HG02588 (cell line): ENCODE measurements around the gene SLC13A2.
A peak's percentile ranks its signal among the peaks of the same experiment; 100 is the strongest.
"Not testable (repeated sequence)": the region's sequence is repeated elsewhere in the genome, so short reads cannot be mapped to it uniquely, and the experiment has no call there.

Experiments used
- ATAC-seq: cut with Tn5 transposase; IDR thresholded peaks from one replicate; pipeline ENCODE4 v1.9.1; 2021; ENCODE audit warnings: mild to moderate bottlenecking, moderate library complexity; ENCODE audit not compliant: unreplicated experiment

SLC13A2 gene, protein sequence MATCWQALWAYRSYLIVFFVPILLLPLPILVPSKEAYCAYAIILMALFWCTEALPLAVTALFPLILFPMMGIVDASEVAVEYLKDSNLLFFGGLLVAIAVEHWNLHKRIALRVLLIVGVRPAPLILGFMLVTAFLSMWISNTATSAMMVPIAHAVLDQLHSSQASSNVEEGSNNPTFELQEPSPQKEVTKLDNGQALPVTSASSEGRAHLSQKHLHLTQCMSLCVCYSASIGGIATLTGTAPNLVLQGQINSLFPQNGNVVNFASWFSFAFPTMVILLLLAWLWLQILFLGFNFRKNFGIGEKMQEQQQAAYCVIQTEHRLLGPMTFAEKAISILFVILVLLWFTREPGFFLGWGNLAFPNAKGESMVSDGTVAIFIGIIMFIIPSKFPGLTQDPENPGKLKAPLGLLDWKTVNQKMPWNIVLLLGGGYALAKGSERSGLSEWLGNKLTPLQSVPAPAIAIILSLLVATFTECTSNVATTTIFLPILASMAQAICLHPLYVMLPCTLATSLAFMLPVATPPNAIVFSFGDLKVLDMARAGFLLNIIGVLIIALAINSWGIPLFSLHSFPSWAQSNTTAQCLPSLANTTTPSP

DNA sequence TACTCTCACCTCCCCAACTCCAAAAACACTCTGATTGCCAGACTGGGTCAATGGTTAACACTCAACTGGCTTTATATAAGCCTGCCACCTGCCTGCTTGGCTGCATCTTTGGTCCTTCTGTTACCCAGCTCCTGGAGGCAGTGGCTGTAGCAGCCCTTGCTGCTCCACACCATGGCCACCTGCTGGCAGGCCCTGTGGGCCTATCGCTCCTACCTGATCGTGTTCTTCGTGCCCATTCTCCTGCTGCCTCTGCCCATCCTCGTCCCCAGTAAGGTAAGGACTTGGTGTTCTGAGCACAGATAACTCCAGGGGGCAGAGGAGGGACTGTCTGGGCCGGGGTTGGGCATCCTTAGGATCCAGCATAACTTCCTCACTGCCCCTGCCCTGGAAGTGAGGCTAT lies at the start of gene SLC13A2:
TSS of gene SLC13A2 (plus strand) at position 103 of the 400 bp plus-strand sequence. CDS start at position 172, 69 bp downstream.
- ATAC-seq: no peak

DNA sequence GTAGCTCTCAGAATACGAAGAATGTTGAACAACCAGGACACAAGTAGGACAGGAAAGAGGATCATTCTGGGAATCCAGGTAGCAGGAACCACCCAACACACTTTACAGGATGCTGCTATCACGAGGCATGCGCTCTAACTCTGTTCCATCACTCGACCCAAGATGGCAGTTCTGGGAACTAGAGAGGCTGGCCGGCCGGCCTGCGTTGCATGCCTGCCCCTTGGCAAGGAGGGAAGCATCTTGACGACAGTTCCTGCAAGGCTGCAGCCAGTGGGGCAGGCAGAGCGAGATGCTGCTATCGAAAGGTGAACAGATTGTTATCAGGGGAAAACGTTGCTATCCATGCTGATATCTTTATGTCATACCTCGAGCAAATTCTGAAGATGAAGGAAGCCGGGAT lies 48.2 kb upstream of the SLC13A2 start:
- ATAC-seq: no peak

DNA sequence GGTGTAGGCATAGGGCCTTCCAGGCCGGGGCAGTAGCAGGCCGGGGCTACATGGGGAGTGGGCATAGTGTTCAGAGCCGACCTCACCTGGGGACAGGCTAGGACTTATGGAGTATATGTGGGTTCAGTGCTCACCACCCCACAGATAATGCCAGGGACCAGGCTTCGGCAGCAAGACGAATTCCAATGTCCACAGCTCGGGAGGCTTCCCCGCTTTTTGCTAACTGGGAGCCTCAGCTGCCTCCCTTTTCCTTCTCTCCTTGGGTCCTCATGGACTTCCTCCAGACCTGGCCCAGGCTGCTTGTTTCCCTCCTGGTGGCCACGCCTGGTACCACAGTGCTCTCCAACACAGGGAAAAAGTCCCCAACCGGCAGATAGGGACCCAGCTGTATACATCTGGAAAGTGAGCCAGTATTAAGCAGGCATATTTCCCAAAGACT lies 47.3 kb upstream of the SLC13A2 start:
- no peak for ATAC-seq

DNA sequence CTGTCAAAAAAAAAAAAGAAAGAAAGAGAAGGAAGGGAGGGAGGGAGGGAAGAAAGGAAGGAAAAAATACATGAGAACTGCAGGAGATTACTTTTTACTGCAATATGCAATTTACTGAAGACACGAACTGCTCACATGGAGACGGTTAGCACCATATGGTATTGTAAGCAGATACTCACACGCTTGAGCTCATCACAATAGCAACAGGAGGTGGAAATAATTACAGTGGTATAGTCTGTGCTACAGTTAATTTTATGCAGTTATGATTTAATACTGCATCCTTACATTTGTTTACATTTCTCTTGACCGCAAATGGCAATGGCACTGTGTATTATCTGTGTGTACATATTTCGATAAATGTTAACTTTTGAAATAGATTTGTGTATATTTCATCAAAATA lies 46.1 kb upstream of the SLC13A2 start:
- no peak for ATAC-seq

DNA sequence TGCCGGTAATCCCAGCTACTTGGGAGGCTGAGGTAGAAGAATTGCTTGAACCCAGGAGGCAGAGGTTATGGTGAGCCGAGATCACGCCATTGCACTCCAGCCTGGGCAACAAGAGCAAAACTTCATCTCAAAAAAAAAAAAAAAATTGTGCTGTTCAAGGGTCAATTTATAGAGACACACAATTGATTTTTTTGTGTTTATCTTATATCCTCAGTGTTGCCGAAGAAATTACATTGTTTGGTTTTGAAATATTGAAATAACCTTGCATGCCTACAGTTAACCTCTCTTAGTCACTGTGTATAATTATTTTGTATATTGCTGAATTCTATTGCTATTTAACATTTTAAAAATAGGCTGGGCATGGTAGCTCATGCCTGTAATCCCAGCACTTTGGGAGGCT lies 45.5 kb upstream of the SLC13A2 start:
- ATAC-seq: not testable (repeated sequence)

DNA sequence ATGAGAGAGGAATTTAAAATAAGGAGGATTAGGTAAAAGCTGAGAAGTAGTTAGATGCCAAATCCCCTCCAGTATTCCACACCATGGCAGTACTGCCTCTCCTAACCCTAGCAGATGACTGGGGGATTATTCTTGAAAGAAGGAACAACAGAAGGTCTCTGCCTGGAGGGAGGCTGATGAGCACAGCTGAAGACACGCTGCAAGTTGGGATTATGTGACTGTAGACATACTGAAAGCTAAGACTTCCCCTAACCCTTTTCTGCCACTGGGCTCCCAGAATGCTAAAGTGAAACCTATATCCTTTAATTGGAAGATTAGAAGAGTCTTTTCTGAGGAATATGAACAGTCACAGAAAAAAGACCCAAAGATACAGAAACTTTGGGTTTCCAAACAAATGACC lies 39.7 kb upstream of the SLC13A2 start:
- no peak for ATAC-seq

DNA sequence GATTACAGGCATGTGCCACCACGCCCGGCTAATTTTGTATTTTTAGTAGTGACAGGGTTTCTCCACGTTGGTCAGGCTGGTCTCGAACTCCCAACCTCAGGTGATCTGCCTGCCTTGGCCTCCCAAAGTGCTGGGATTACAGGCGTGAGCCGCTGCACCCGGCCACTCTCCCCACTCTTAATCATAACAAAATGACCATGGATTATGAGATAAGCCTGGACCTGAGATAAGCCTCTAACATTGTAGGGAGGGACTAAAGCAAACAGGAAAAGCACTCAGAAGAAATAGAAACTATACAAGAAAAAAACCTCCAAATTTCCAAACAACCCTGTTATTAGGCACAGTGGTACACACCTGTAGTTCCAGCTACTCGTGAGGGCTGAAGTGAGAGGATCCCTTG lies 39.1 kb upstream of the SLC13A2 start:
- ATAC-seq: not testable (repeated sequence)

DNA sequence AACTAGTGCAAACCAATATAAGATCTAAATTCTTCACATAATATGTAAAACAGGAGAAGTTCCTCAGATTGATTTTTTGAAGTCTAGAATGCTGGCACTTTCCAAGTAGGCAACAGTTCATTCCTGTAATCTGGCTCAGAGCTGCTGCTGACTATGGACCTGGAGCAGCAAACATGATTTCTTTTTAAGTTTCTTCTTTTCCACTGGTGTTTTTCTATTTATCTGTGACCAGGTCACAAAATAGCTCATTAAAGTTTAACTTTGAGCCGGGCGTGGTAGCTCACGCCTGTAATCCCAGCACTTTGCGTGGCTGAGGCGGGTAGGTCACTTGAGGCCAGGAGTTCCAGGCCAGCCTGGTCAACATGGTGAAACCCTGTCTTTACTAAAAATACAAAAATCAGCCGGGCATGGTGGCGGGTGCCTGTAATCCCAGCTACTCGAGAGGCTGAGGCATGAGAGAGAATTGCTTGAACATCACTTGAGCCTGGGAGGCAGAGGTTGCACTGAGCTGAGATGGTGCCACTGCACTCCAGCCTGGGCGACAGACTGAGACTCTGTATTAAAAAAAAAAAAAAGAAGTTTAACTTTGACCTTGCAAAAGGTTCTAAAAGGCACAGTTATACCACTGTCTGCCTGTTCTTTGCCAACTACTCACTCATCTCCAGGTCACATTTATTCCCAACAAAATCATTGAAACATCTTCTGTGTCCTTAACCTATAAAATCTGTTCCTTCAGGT lies 29.4 kb upstream of the SLC13A2 start:
- ATAC-seq: no peak

DNA sequence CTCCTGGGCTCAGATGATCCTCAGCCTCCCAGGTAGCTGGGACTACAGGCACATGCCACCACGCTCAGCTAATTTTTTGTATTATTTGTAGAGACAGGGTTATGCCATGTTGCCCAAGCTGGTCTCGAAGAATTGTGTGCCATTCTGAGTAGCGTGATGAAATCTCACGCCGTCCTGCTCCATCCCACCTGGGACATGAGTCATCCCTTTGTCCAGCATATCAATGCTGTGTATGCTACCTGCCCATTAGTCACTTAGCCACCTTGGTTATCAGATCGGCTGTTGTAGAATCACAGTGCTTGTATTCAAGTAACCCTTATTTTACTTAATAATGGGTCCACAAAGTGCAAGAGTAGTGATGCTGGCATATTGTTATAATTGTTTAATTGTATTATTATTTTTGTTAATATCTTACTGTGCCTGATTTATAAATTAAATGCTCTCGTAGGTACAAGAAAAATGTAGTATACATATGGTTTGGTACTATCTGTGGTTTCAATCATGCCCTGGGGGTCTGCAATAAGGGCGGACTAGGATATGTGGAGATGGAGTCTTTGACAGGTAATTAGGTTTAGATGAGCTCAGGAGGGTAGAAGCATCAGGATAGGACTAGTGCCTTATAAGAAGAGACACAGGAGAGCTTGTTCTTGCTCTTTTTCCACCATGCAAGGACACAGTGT lies 26.6 kb upstream of the SLC13A2 start:
- no peak for ATAC-seq

DNA sequence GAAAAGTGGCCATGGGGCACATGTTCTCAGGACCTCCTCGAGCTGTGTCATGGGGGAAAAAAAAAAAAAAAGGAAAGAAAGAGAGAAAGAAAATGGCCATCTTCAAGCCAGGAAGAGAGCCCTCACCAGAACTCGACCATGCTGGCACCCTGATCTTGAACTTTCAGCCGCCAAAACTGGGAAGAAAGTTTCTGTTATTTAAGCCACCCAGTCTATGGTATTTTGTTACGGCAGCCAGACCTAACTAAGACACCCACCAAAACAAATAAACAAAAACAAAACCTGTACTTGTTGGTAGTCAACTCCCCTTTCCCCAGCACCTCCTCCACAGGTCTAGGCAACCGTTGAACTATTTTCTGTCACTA lies 26.1 kb upstream of the SLC13A2 start:
- ATAC-seq: no peak

DNA sequence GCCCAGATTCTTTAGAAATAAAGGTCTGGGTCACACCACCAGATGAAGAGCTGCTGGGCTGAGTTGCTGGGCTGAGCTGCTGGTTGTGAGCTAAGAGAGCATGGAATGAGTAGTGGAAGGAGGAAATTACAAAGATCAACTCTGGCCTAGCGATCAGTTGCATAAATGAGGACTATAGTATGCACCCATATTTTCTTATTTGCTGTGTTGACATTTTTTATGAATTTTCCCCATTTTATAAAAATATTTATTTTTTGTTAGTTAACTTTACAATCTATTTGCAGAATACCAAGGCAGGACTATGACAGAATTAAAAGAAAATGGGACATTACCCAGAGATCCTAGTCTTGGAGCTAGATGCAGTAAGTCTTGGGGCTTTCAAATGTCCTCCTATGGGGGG lies 23.6 kb upstream of the SLC13A2 start:
- ATAC-seq: no peak

DNA sequence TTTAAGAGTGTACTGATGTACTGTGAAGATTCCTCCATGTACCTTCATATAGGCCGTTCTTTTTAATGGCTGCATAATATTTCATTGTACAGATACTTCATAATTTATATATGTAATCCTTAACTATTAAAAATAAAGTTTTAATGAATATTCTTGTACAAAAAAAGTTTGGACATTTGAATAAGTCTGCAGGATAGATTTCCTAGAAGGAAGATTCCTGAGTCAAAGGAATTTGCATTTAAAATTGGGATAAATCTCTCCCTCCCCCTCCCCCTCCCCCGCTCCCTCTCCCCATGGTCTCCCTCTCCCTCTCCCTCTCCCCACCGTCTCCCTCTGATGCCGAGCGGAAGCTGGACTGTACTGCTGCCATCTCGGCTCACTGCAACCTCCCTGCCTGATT lies 15.6 kb upstream of the SLC13A2 start:
- no peak for ATAC-seq

DNA sequence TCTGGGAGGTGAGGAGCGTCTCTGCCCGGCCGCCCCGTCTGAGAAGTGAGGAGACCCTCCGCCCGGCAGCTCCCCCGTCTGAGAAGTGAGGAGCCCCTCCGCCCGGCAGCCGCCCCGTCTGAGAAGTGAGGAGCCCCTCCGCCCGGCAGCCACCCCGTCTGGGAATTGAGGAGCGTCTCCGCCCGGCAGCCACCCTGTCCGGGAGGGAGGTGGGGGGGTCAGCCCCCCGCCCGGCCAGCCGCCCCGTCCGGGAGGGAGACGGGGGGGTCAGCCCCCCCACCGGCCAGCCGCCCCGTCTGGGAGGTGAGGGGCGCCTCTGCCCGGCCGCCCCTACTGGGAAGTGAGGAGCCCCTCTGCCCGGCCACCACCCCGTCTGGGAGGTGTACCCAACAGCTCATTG lies 14.6 kb upstream of the SLC13A2 start:
- not testable (repeated sequence) for ATAC-seq

DNA sequence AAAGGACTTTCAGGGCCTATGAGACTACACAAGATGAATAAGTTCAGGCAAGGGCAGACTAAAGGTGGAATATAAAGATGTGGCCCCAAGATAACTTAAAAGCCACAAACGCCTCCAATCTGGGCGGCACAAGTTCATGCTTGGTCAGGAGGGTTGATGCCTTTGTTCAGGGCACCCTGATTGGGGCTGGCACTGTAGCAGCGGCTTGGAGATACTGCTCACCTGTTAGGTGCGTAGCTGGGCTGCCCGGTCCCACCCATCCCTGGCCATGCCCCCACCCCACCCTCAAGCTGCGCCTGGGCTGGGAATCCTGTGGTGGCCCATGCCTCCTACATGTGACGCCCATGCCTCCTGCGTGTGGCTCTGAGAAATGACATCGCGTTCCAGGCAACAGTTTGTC lies 12.5 kb upstream of the SLC13A2 start:
- ATAC-seq: no peak

DNA sequence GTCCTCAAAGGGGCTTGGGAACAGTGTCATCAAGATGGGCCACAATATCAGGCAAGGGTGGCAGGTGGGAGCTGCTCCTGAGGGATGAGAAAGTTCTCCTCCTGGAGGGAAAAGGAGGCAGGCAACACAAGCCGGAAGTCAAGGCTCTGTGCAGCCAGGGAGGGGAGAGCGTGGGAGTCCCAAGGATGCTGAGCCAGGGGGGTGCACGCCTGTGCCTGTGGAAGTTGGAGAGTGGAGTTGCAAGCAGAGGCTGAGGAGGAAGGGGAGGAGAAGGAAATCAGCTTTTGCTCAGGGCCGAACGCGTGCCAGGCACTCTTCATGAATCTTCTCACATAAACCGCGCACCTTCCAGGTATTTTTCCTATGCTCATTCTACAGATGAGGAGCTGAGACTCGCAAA lies 7.4 kb upstream of the SLC13A2 start:
- ATAC-seq: no peak

DNA sequence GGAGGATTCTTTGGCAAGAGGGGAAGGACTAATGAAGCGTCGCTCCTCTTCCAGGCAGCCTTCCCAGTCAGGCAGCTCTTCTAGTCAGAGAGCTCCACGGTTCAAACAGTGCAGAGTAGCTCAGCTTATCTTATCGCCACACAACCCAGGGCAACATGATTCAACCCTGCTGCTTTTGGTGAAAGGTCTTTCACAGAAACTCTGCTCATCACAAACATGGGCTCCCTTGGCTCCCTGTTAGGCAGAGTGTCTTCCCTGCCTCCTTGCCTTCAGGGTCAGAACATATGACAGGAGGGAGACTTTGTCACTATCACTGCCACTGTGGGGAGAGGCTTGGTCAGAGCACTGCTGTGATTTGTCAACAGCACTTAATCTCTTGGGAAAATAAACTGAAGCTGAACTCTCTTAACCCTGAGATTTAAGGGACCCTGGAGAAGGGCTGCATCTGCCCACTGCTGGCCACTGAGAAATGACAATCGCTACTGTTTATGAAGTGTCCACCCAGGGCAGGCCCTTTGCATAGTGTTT lies 6.9 kb upstream of the SLC13A2 start:
- no peak for ATAC-seq

DNA sequence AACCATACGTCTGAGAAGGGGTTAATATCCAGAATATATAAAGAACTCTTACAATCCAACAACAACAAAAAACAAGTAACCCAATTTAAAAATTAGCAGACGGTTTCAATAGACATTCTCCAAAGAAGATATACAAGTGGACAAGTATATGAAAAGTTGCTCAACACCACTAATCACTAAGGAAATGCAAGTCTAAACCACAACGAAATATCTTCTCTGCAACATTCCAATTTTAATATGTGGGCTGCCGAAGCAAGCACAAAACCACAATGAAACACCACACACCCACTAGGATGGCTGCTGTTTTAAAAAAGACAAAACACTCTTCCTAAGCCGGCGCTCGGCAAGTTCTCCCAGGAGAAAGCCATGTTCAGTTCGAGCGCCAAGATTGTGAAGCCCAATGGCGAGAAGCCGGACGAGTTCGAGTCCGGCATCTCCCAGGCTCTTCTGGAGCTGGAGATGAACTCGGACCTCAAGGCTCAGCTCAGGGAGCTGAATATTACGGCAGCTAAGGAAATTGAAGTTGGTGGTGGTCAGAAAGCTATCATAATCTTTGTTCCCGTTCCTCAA lies 5.9 kb upstream of the SLC13A2 start:
- ATAC-seq: no peak

DNA sequence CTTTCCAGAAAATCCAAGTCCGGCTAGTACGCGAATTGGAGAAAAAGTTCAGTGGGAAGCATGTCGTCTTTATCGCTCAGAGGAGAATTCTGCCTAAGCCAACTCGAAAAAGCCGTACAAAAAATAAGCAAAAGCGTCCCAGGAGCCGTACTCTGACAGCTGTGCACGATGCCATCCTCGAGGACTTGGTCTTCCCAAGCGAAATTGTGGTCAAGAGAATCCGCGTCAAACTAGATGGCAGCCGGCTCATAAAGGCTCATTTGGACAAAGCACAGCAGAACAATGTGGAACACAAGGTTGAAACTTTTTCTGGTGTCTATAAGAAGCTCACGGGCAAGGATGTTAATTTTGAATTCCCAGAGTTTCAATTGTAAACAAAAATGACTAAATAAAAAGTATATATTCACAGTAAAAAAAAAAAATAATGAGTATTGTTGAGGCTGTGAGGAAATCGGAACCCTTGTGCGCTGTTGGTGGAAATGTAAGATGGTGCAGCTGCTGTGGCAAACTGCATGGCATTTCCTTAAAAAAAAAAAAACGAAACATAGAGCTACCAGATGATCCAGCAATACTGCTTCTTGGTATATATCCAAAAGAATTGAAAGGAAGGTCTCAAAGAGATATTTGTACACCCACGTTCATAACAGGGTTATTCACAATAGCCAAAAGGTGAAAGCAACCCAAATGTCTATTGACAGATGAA lies 5.3 kb upstream of the SLC13A2 start:
- not testable (repeated sequence) for ATAC-seq

DNA sequence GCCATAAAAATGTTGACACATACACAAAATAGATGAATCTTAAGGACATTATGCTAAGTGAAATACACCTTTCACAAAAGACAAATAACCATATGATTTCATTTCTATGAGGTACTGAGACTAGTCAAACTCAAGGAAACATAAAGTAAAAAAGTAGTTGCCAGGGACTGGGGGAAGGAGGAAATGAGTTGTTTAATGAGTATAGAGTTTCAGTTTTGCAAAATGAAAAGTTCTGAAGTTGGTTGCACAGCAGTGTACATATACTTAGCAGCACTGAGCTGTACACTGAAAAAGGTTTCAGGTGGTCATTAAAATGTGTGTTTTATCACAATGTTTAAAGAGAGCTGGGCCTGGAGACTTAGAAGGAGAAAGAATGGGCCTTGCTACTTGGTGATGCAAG lies 4.7 kb upstream of the SLC13A2 start:
- ATAC-seq: peak; percentile 65

DNA sequence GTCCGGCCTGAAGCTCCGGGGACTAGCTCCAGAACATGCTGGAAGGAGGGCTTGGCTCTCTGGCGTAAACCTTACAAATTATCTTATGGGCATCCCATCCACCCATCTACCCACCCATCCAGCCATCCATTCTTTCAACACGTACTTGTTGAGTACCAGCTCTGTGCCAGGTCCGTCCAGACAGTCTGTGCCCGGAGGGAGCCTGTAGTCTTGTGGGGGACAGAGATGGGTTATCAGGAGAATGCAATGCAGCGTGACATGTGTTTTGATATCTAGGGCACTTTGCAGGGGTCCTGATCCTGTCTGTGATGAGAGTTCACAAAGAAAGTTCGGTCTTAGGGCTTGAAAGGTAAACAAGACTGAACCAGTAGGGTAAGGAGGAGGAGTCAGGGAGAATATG lies 4.1 kb upstream of the SLC13A2 start:
- ATAC-seq: no peak
